A673 (cell line): ENCODE data around the gene BRAF. TPM values are rescaled to one million over a fixed set of nuclear protein-coding genes. Genes with fewer than 3 reads are reported as not detected.
"Not testable (repeated sequence)": the region's sequence is repeated elsewhere in the genome, so short reads cannot be mapped to it uniquely, and the experiment has no call there.

Source experiments
- BruUV-seq: library from RNA; stranded (reverse); fragments of 400-500 nt; replicated peaks from 2 replicates; lab custom pipeline; 2021; lab: Mats Ljungman, UMichigan
- CTCF ChIA-PET: fragments of 300-600 bp; sonication (Branson Sonifier 250); formaldehyde crosslinking; loops from one replicate; lab custom pipeline; 2022; ENCODE audit warnings: antibody characterized with exemption; lab: Charles Lee
- POLR2A ChIA-PET: fragments of 300-600 bp; sonication (Branson Sonifier 250); formaldehyde crosslinking; loops from one replicate; lab custom pipeline; 2022; ENCODE audit warnings: antibody characterized with exemption; ENCODE audit not compliant: low non-redundant PET; lab: Charles Lee
- DNase-seq: peaks from one replicate; pipeline ENCODE4 v3.0.0-alpha.2; 2015; ENCODE audit warnings: low spot score
- H3K27ac ChIP-seq: fragments of 200-600 bp; sonication (generic); 2 replicates; pipeline ENCODE4 v1.5.1; 2016; ENCODE audit warnings: mixed run types, low read depth, mild to moderate bottlenecking, mixed read lengths, antibody characterized with exemption, low read length; ENCODE audit not compliant: poor library complexity, severe bottlenecking
- H3K27me3 ChIP-seq: fragments of 200-600 bp; sonication (generic); replicated peaks from 2 replicates; pipeline ENCODE4 v1.6.1; 2017; ENCODE audit warnings: mixed run types, low read depth, mild to moderate bottlenecking, mixed read lengths, antibody characterized with exemption, low read length; ENCODE audit not compliant: insufficient read depth, poor library complexity
- H3K36me3 ChIP-seq: fragments of 200-600 bp; sonication (generic); 2 replicates; pipeline ENCODE4 v1.6.1; 2016; ENCODE audit warnings: mixed run types, mild to moderate bottlenecking, mixed read lengths, antibody characterized with exemption, low read length; ENCODE audit not compliant: insufficient read depth, poor library complexity, severe bottlenecking
- H3K4me1 ChIP-seq: fragments of 200-600 bp; sonication (generic); 2 replicates; pipeline ENCODE4 v1.6.1; 2017; ENCODE audit warnings: mixed run types, mild to moderate bottlenecking, mixed read lengths, antibody characterized with exemption, low read length; ENCODE audit not compliant: insufficient read depth, poor library complexity, severe bottlenecking
- H3K4me3 ChIP-seq: fragments of 200-600 bp; sonication (generic); 2 replicates; pipeline ENCODE4 v1.5.1; 2016; ENCODE audit warnings: low read depth, mixed run types, mild to moderate bottlenecking, mixed read lengths, low read length; ENCODE audit not compliant: poor library complexity, severe bottlenecking
- H3K9me3 ChIP-seq: fragments of 200-600 bp; sonication (generic); 2 replicates; pipeline ENCODE4 v1.6.1; 2016; ENCODE audit warnings: mixed run types, low read depth, mild to moderate bottlenecking, mixed read lengths, antibody characterized with exemption, low read length; ENCODE audit not compliant: poor library complexity, severe bottlenecking
- EZH2 ChIP-seq: fragments of 200-600 bp; sonication (generic); IDR thresholded peaks from 2 replicates; pipeline ENCODE4 v1.6.1; 2017; ENCODE audit warnings: borderline replicate concordance, low read depth, mild to moderate bottlenecking, mixed read lengths, antibody characterized with exemption, low read length; ENCODE audit not compliant: poor library complexity, severe bottlenecking
- intact Hi-C: fragments of 100-400 bp; cut with micrococcal nuclease; formaldehyde crosslinking; loops from one replicate; pipeline ENCODE4 v1.10.0; 2022; ENCODE audit not compliant: unreplicated experiment
- total RNA-seq: library from RNA; stranded (reverse); gene quantifications from 2 replicates; pipeline ENCODE4 v1.2.3, GENCODE V29; 2021
- TF ChIP-seq, protein P1 (sequence below): fragments of 300-800, 200-600 bp; sonication (generic); conservative IDR thresholded peaks from 2 replicates; pipeline ENCODE4 v1.5.1; 2017; ENCODE audit warnings: low read depth, mild to moderate bottlenecking, antibody characterized with exemption, low read length, moderate library complexity, mixed read lengths

BRAF gene
- total RNA-seq, 1 experiment from 2014 or later = 31.8 TPM

DNA sequence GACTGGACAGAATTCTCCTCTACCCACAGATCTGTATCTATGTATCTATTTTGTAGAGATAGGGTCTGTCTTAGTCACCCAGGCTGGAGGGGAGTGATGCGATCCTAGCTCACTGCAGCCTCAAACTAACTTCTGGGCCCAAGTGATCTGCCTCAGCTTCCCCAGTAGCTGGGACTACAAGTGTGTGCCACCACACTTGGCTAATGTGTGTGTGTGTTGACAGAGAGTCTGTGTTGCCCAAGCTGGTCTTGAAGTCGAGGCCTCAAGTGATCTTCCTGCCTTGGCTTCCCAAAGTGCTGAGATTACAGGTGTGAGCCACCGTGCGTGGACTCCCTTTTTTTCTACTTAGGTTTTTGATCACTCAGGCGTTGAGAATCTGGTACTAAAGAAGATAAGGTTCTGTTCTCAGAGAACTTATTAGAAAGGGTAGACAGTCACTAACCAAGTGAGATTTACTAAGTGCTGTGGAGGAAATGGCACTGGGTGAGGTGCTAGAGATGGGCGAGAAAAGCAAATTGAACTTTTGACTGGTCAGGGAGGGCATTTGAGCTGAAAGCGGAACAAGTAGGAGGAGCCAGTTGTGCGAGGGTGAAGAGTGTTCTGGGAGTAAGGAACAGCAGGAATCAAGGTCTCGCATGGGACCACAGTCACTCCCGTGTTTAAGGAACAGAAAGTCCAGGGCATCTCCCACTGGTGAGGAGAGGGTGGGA, 210.2 kb downstream of the BRAF start:
- Histone ChIP-seq H3K9me3 (no peaks in the 10 kb centered on the region), H3K4me1 (no peaks in the 10 kb centered on the region), H3K27ac (no peak overlapping the region), H3K4me3 (no peak overlapping the region), H3K36me3 (no peaks in the 10 kb centered on the region), H3K27me3 (no peaks in the 10 kb centered on the region)
- ChIA-PET POLR2A (no interaction called here), CTCF (no interaction called here)
- intact Hi-C loops = no loop called here
- TF ChIP-seq, protein P1, sequence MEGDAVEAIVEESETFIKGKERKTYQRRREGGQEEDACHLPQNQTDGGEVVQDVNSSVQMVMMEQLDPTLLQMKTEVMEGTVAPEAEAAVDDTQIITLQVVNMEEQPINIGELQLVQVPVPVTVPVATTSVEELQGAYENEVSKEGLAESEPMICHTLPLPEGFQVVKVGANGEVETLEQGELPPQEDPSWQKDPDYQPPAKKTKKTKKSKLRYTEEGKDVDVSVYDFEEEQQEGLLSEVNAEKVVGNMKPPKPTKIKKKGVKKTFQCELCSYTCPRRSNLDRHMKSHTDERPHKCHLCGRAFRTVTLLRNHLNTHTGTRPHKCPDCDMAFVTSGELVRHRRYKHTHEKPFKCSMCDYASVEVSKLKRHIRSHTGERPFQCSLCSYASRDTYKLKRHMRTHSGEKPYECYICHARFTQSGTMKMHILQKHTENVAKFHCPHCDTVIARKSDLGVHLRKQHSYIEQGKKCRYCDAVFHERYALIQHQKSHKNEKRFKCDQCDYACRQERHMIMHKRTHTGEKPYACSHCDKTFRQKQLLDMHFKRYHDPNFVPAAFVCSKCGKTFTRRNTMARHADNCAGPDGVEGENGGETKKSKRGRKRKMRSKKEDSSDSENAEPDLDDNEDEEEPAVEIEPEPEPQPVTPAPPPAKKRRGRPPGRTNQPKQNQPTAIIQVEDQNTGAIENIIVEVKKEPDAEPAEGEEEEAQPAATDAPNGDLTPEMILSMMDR = no peak
- no peak for TF ChIP-seq EZH2
- no peak for DNase-seq
- BruUV-seq = no TSS peak

DNA sequence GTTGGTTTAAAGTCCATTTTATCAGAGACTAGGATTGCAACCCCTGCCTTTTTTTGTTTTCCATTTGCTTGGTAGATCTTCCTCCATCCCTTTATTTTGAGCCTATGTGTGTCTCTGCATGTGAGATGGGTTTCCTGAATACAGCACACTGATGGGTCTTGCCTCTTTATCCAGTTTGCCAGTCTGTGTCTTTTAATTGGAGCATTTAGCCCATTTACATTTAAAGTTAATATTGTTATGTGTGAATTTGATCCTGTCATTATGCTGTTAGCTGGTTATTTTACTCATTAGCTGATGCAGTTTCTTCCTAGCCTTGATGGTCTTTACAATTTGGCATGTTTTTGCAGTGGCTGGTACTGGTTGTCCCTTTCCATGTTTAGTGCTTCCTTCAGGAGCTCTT, 212.3 kb downstream of the BRAF start:
- POLR2A ChIA-PET, CTCF ChIA-PET, intact Hi-C loops, H3K4me1 ChIP-seq, DNase-seq, H3K27me3 ChIP-seq, H3K27ac ChIP-seq, H3K9me3 ChIP-seq, H3K36me3 ChIP-seq, H3K4me3 ChIP-seq, BruUV-seq: not testable (repeated sequence)

DNA sequence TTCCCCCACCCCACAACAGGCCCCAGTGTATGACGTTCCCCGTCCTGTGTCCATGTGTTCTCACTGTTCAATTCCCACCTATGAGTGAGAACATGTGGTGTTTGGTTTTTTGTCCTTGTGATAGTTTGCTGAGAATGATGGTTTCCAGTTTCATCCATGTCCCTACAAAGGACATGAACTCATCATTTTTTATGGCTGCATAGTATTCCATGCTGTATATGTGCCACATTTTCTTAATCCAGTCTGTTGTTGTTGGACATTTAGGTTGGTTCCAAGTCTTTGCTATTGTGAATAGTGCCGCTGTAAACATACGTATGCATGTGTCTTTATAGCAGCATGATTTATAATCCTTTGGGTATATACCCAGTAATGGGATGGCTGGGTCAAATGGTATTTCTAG, 216.0 kb downstream of the BRAF start:
- BruUV-seq, POLR2A ChIA-PET, DNase-seq, H3K27me3 ChIP-seq, H3K4me3 ChIP-seq, H3K9me3 ChIP-seq, CTCF ChIA-PET, H3K27ac ChIP-seq, intact Hi-C loops, H3K4me1 ChIP-seq: not testable (repeated sequence)
- H3K36me3 ChIP-seq = peaks cover 16% of the 10 kb centered on the region

DNA sequence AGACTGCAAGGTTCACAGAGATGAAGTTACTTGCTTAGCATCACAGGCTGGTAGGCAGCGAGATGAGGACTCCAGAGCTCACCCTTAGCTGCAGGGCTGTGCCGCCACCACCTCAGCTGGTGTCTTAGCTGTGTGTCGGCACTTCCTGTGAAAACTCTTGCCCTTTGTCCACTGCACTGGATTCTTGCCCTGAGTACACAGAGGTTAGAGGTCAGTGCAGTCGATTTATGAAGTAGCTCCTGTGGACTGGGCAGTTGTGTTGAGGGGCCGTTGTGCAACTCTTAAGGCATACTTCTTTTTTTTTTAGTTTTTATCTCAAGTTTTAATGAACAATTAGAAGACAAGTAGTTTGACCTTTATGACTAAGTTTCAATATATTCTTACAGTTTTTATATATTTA, 217.6 kb downstream of the BRAF start:
- TF ChIP-seq, protein P1 = no peak
- no peak for TF ChIP-seq EZH2

More for the DNA sequence above, 217.6 kb downstream of the BRAF start:
- Histone ChIP-seq H3K9me3 (no peaks in the 10 kb centered on the region), H3K4me1 (peaks cover 5% of the 10 kb centered on the region), H3K36me3 (peaks cover 22% of the 10 kb centered on the region), H3K4me3 (no peak overlapping the region), H3K27me3 (no peaks in the 10 kb centered on the region), H3K27ac (no peak overlapping the region)
- DNase-seq = no peak
- ChIA-PET CTCF (no interaction called here), POLR2A (no interaction called here)
- intact Hi-C loops = no loop called here
- no TSS peak for BruUV-seq
